Small intestine (tissue), 16 donors: ENCODE measurements around the gene ARTN. TPM values are rescaled to one million over a fixed set of nuclear protein-coding genes. Genes with fewer than 3 reads are reported as not detected.

Experiments used
- DNase-seq, 2 donors: peaks; one replicate each; pipeline versions ENCODE4 v3.0.0 to v3.0.0-alpha.2; 2013
- FAIRE-seq: peaks from 2 replicates; lab custom pipeline; 2012; peaks lifted over from hg19 to GRCh38; lab: Jason Lieb, UNC
- H3K27ac ChIP-seq, 3 donors: one replicate each; pipeline ENCODE4 v1.5.1; 2013; ENCODE audit warnings: low read length in 2 of 3, mild to moderate bottlenecking in 2 of 3, control low read depth in 1 of 3, inconsistent platforms in 1 of 3, low read depth in 1 of 3, moderate library complexity in 1 of 3
- H3K27me3 ChIP-seq, 3 donors: one replicate each; pipeline ENCODE4 v1.6.1; 2013; ENCODE audit warnings: low read length in 3 of 3, inconsistent platforms in 1 of 3; ENCODE audit not compliant: control insufficient read depth in 3 of 3, insufficient read depth in 3 of 3
- H3K36me3 ChIP-seq, 3 donors: one replicate each; pipeline ENCODE4 v1.6.1; 2013; ENCODE audit warnings: low read length in 3 of 3, inconsistent platforms in 1 of 3, low read depth in 1 of 3, mild to moderate bottlenecking in 1 of 3, moderate library complexity in 1 of 3; ENCODE audit not compliant: control insufficient read depth in 3 of 3, insufficient read depth in 2 of 3
- H3K4me1 ChIP-seq, 3 donors: one replicate each; pipeline ENCODE4 v1.6.1; 2013; ENCODE audit warnings: low read length in 2 of 3, inconsistent platforms in 1 of 3, low read depth in 1 of 3, mild to moderate bottlenecking in 1 of 3, moderate library complexity in 1 of 3; ENCODE audit not compliant: control insufficient read depth in 3 of 3, insufficient read depth in 2 of 3
- H3K4me3 ChIP-seq, 3 donors: one replicate each; pipeline ENCODE4 v1.5.1; 2013; ENCODE audit warnings: low read length in 3 of 3, control low read depth in 1 of 3, inconsistent platforms in 1 of 3, low read depth in 1 of 3, mild to moderate bottlenecking in 1 of 3, moderate library complexity in 1 of 3
- H3K9me3 ChIP-seq, 2 donors: one replicate each; pipeline ENCODE4 v1.6.1; 2013; ENCODE audit warnings: low read depth in 1 of 2, low read length in 1 of 2; ENCODE audit not compliant: control insufficient read depth in 2 of 2, insufficient read depth in 1 of 2
- WGBS, 3 donors: extraction: QIAGEN DNeasy Blood & Tissue Kit; methylation state at CpG; one replicate each; pipeline ENCODE4 v1.1.7; 2013; 5-methylcytosine and 5-hydroxymethylcytosine counted together
- long read RNA-seq, 10 donors: transcript quantifications; one replicate each; lab custom pipeline, GENCODE V29; 2026
- polyA plus RNA-seq, 4 donors: library from polyadenylated mRNA; stranded (reverse) in 3 of 4; unstranded in 1 of 4; fragments of 200-250 nt in 3 of 4; fragments of 120-200 nt in 1 of 4; gene quantifications; one replicate each; pipeline versions ENCODE4 v1.2.1 to v1.2.3, GENCODE V29; 2013
- donor health status: healthy with polysubstance abuse.
- donor health status: control.
- donor health status: control.
- donor health status: Bipolar disorder and iron deficiency.
- donor health status: healthy.

Gene ARTN
- polyA plus RNA-seq, result 1 to 10 TPM in 1 of 4 donors, under 1 TPM in 2, not detected in 1; 0.81 to 1.2 (median 0.83) TPM
- long read RNA-seq, donor 1, result 0 reads
- long read RNA-seq, donor 2, result 0 reads
- long read RNA-seq, donor 3, result 0 reads
- long read RNA-seq, donor 4, result 0 reads
- long read RNA-seq, donor 5, result 0 reads
- long read RNA-seq, donor 6, result 0 reads
- long read RNA-seq, donor 7, result 0 reads
- long read RNA-seq, donor 8, result 0 reads
- long read RNA-seq, donor 9, result 0 reads
- long read RNA-seq, donor 10, partial matches to known transcripts, result 0 of 2 reads
- long read RNA-seq, donor 10, other reads (novel, unspliced or antisense), result 0 of 2 reads

DNA sequence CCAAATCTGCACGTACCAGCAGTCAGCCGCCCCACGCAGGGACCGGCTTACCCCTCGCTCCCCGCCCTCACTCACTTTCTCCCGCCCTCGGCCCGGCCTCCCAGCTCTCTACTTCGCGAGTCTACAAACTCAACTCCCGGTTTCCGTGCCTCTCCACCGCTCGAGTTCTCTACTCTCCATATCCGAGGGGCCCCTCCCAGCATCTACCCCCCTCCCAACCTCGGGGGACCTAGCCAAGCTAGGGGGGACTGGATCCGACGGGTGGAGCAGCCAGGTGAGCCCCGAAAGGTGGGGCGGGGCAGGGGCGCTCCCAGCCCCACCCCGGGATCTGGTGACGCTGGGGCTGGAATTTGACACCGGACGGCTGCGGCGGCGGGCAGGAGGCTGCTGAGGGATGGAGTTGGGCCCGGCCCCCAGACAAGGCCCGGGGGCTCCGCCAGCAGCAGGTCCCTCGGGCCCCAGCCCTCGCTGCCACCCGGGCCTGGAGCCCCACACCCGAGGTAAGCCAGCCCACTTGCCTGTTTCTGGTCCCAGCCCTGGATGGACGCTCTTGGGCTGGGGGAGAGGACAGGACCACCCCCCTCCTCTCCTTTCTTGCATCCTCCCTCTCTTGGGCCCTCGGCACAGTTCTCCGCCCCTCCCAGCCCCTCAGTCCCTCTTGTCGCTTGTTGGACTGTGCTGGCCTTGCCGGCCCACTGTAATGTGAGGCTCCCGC is at the start of gene ARTN:
ARTN (plus strand) TSS at position 416 of the 715 bp plus-strand sequence. CDS start 1,856 bp downstream, outside the sequence.
- WGBS, 3 donors, result 2 to 10% (median 3%) methylated on average over 32 to 42 of the region's 42 CpGs
- DNase-seq (peak; percentile 56 to 79), FAIRE-seq (no peak)
- peaks cover 0 to 15% (median 0%) of the 10 kb centered on the region in 3 donors for H3K36me3 ChIP-seq
- H3K27me3 ChIP-seq, result peaks cover 0 to 24% (median 5%) of the 10 kb centered on the region in 3 donors
- no peak within 1 kb of the TSS for H3K27ac ChIP-seq
- no peaks in the 10 kb centered on the region for H3K9me3 ChIP-seq
- peaks cover 0 to 34% (median 5%) of the 10 kb centered on the region in 3 donors for H3K4me1 ChIP-seq
- H3K4me3 ChIP-seq, result peak within 1 kb of the TSS in 2 of 3 donors; percentile 10 to 44

DNA sequence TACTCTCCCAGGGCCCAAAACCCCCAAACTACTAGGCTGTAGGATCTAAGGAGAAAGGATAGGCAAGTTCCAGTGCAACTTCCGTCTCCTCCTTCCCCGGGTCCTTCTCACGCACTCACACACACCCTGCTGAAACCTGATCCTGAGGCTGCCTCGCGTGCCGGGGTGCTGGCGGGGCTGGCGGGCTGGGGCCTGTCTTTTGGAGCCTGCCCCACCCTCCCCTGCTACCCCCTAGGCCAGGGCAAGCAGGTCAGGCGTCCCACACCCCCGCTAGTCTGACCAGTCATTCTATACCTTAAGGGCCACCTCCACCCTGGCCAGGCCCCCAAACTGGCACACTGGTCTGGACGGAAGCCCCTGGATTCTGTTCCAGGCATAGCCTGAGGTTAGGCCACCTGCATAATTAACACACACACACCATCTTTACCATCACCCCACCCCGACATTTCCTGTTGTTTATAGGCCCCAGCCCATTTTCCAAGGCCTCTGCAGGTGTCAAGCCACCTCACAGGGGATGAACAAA is 48.3 kb upstream of the ARTN start:
- H3K27ac ChIP-seq, result no peak overlapping the region
- 88 to 96% (median 90%) methylated on average over 12 of the region's 12 CpGs for WGBS, 3 donors
- no peaks in the 10 kb centered on the region for H3K9me3 ChIP-seq
- H3K4me1 ChIP-seq, result peaks cover 0 to 4% (median 0%) of the 10 kb centered on the region in 3 donors
- H3K27me3 ChIP-seq, result no peaks in the 10 kb centered on the region
- H3K4me3 ChIP-seq, result no peak overlapping the region
- no peak for FAIRE-seq
- DNase-seq, result peak in 1 of 2 donors; percentile 24
- H3K36me3 ChIP-seq, result no peaks in the 10 kb centered on the region

DNA sequence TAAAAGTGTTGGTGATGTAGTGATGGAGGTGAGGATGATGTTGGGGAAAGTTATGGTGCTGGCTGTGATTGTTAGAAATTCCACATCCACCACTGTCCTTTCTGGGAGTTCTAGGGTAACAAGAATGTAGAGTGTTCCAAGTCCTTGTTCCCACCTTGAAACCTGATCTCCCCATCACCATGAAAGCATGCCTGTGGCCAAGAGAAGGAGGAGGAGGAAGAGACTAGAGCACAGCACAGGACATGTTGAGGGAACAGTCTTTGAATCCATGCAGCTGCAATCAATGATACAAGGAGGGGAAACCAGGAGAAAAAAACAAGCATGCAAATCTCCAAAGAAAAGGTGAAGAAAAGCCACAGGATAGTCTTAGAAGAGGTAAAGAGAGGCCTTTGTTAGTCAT is 45.9 kb upstream of the ARTN start:
- Histone ChIP-seq H3K4me3 (no peak overlapping the region), H3K4me1 (peaks cover 0 to 4% (median 0%) of the 10 kb centered on the region in 3 donors), H3K9me3 (no peaks in the 10 kb centered on the region), H3K27me3 (no peaks in the 10 kb centered on the region), H3K27ac (no peak overlapping the region), H3K36me3 (no peaks in the 10 kb centered on the region)
- DNase-seq (no peak), FAIRE-seq (no peak)

DNA sequence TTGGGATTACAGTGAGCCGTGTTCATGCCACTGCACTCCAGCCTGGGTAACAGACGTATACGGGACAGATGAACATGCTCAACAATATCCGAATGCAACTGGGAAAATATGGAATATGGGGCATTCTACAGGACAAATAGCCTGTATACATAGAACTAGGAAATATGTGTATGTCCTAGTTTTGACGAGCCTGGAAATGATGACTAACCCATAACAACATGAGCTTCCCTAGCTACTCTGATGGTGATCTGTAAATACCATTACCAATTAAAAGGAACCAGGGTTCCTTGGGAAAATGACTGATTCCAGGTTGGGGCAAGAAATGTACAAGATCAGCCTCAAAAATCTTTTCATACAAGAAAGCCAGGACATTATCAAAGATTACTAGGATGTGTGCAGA is 42.8 kb upstream of the ARTN start:
- Histone ChIP-seq H3K9me3 (no peaks in the 10 kb centered on the region), H3K36me3 (no peaks in the 10 kb centered on the region), H3K4me1 (peaks cover 0 to 3% (median 0%) of the 10 kb centered on the region in 3 donors), H3K27me3 (no peaks in the 10 kb centered on the region), H3K27ac (no peak overlapping the region), H3K4me3 (no peak overlapping the region)
- WGBS, 3 donors, result 89 to 94% (median 92%) methylated on average over 5 of the region's 5 CpGs
- FAIRE-seq (no peak), DNase-seq (no peak)

DNA sequence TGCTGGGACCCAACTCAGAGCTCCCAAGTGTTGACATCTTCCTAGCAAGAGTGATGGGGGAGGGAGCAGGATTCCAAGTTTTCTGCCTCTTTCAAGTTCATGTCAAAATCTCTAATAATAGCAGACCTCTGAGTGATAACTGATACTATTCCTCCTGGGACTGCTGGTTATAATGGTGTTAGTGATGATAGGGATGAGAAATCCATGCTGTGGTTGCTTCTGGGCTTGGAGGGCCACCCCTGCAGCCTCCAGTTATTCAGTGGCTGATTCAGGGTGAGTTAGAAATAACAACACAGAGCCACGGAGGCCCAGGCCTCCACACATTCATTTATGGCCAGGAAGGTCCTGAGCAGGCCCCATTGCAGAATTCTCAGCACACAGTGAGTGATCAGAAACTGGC is 40.6 kb upstream of the ARTN start:
- Histone ChIP-seq H3K27ac (peak overlapping the region in 1 of 3 donors; percentile 41), H3K9me3 (no peaks in the 10 kb centered on the region), H3K36me3 (peaks cover 0 to 2% (median 0%) of the 10 kb centered on the region in 3 donors), H3K27me3 (no peaks in the 10 kb centered on the region), H3K4me1 (peaks cover 0 to 3% (median 0%) of the 10 kb centered on the region in 3 donors), H3K4me3 (no peak overlapping the region)
- FAIRE-seq, result no peak
- WGBS, 3 donors, result 47 to 92% (median 74%) methylated on average over 1 of the region's 1 CpG
- no peak for DNase-seq

GRCh38 chr1:43898981-43899380 is 34.6 kb upstream of the ARTN start:
- Histone ChIP-seq H3K27ac (no peak overlapping the region), H3K27me3 (no peaks in the 10 kb centered on the region), H3K36me3 (peaks cover 0 to 26% (median 0%) of the 10 kb centered on the region in 3 donors), H3K9me3 (no peaks in the 10 kb centered on the region), H3K4me3 (no peak overlapping the region), H3K4me1 (no peaks in the 10 kb centered on the region)
- DNase-seq, result no peak
- FAIRE-seq, result no peak
- WGBS, 3 donors, result 95 to 97% (median 97%) methylated on average over 12 of the region's 12 CpGs

DNA sequence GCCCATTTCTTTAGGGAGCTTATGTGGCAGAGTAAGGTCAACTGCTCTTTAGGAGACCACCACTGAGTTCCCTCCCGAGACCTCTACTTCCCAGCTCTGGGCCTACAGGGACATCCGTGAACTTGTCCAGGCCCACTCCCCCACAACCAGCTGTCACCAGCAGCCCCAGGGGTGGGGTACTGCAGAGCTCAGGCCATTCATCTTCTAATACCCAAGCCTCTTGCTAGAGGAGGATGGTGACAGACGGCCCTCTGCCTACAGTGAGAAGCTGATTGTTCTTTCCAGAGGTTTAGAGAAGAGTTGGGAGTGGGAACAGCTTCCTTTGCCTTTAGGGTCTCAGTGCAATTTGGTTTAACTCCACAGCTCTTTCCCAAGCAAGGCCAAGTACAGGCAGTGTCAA is 33.2 kb upstream of the ARTN start:
- Histone ChIP-seq H3K4me3 (no peak overlapping the region), H3K9me3 (no peaks in the 10 kb centered on the region), H3K27ac (no peak overlapping the region), H3K36me3 (peaks cover 0 to 28% (median 0%) of the 10 kb centered on the region in 3 donors), H3K4me1 (no peaks in the 10 kb centered on the region), H3K27me3 (no peaks in the 10 kb centered on the region)
- 86 to 91% (median 91%) methylated on average over 3 of the region's 3 CpGs for WGBS, 3 donors
- FAIRE-seq (no peak), DNase-seq (no peak)

- peaks cover 0 to 28% (median 0%) of the 10 kb centered on the region in 3 donors for H3K36me3 ChIP-seq
- no peaks in the 10 kb centered on the region for H3K9me3 ChIP-seq
- FAIRE-seq (no peak), DNase-seq (no peak)
- H3K27me3 ChIP-seq, result no peaks in the 10 kb centered on the region
- no peak overlapping the region for H3K27ac ChIP-seq
- no peak overlapping the region for H3K4me3 ChIP-seq
- H3K4me1 ChIP-seq, result no peaks in the 10 kb centered on the region
- 77 to 84% (median 83%) methylated on average over 7 of the region's 7 CpGs for WGBS, 3 donors
These were observed 32.2 kb upstream of the ARTN start for GRCh38 chr1:43901196-43901961.
